ENCODE measurements around the gene RB1. TPM values are rescaled to one million over a fixed set of nuclear protein-coding genes. Genes with fewer than 3 reads are reported as not detected.

Gene RB1
- total RNA-seq, 2 donors from 2014 or later = 18.7 to 20.1 TPM

- H3K27ac ChIP-seq (ENCODE audit: low read depth, low read length) = no peak overlapping the region
- no peak overlapping the region for H3K4me3 ChIP-seq (ENCODE audit: low read length)
- H3K4me3 Mint-ChIP-seq = no peak overlapping the region
- no peaks in the 10 kb centered on the region for H3K36me3 ChIP-seq (ENCODE audit: control insufficient read depth, insufficient read depth, low read length)
- no peak overlapping the region for H3K27ac Mint-ChIP-seq
- no peaks in the 10 kb centered on the region for H3K27me3 ChIP-seq (ENCODE audit: control insufficient read depth, insufficient read depth, low read length, poor library complexity, severe bottlenecking)
- peaks cover 8% of the 10 kb centered on the region for H3K9me3 Mint-ChIP-seq
- no peaks in the 10 kb centered on the region for H3K27me3 Mint-ChIP-seq (ENCODE audit: insufficient read depth)
- no peaks in the 10 kb centered on the region for H3K4me1 Mint-ChIP-seq
- no peak for DNase-seq
- no peaks in the 10 kb centered on the region for H3K9me3 ChIP-seq (ENCODE audit: control insufficient read depth, low read length)
- WGBS, 2 experiments (ENCODE audit: insufficient coverage in 1 of 2, insufficient read length in 1 of 2) = 88% methylated on average over 2 of the region's 2 CpGs; no CpG with 5 or more reads in 1 of the 2 experiments
- no peak for TF ChIP-seq CTCF (conservative IDR thresholded peaks at IDR 0.05)
- H3K36me3 Mint-ChIP-seq (ENCODE audit: low read depth) = peaks cover 3% of the 10 kb centered on the region
- H3K4me1 ChIP-seq (ENCODE audit: control insufficient read depth, insufficient read depth, low read length) = no peaks in the 10 kb centered on the region
- H3K9ac ChIP-seq (ENCODE audit: extremely low read depth, low read length, poor library complexity, severe bottlenecking) = no peak overlapping the region
Observed at GRCh38 chr13:48401480-48401879, 97.9 kb downstream of the RB1 start.

- Mint-ChIP-seq H3K4me3 (no peak overlapping the region), H3K27me3 (ENCODE audit: insufficient read depth) (no peaks in the 10 kb centered on the region), H3K27ac (no peak overlapping the region), H3K9me3 (no peaks in the 10 kb centered on the region), H3K4me1 (no peaks in the 10 kb centered on the region), H3K36me3 (ENCODE audit: low read depth) (no peaks in the 10 kb centered on the region)
- no peaks in the 10 kb centered on the region for H3K36me3 ChIP-seq (ENCODE audit: control insufficient read depth, insufficient read depth, low read length)
- WGBS, 2 experiments (ENCODE audit: insufficient coverage in 1 of 2, insufficient read length in 1 of 2) = 94 to 100% methylated on average over 1 of the region's 2 CpGs
- DNase-seq = no peak
- H3K4me3 ChIP-seq (ENCODE audit: low read length) = no peak overlapping the region
- H3K27me3 ChIP-seq (ENCODE audit: control insufficient read depth, insufficient read depth, low read length, poor library complexity, severe bottlenecking) = no peaks in the 10 kb centered on the region
- no peak for TF ChIP-seq CTCF (conservative IDR thresholded peaks at IDR 0.05)
- no peak overlapping the region for H3K27ac ChIP-seq (ENCODE audit: low read depth, low read length)
- no peaks in the 10 kb centered on the region for H3K4me1 ChIP-seq (ENCODE audit: control insufficient read depth, insufficient read depth, low read length)
- no peak overlapping the region for H3K9ac ChIP-seq (ENCODE audit: extremely low read depth, low read length, poor library complexity, severe bottlenecking)
- no peaks in the 10 kb centered on the region for H3K9me3 ChIP-seq (ENCODE audit: control insufficient read depth, low read length)
Observed at GRCh38 chr13:48402325-48402932, 98.9 kb downstream of the RB1 start.

GRCh38 chr13:48403151-48403631 is 99.6 kb downstream of the RB1 start:
- WGBS, 2 experiments (ENCODE audit: insufficient coverage in 1 of 2, insufficient read length in 1 of 2) = 100% methylated on average over 1 of the region's 2 CpGs
- Mint-ChIP-seq H3K4me1 (no peaks in the 10 kb centered on the region), H3K9me3 (no peaks in the 10 kb centered on the region), H3K27ac (no peak overlapping the region), H3K27me3 (ENCODE audit: insufficient read depth) (no peaks in the 10 kb centered on the region), H3K36me3 (ENCODE audit: low read depth) (no peaks in the 10 kb centered on the region), H3K4me3 (no peak overlapping the region)
- Histone ChIP-seq H3K27ac (ENCODE audit: low read depth, low read length) (no peak overlapping the region), H3K9me3 (ENCODE audit: control insufficient read depth, low read length) (no peaks in the 10 kb centered on the region), H3K9ac (ENCODE audit: extremely low read depth, low read length, poor library complexity, severe bottlenecking) (no peak overlapping the region), H3K36me3 (ENCODE audit: control insufficient read depth, insufficient read depth, low read length) (no peaks in the 10 kb centered on the region), H3K4me3 (ENCODE audit: low read length) (no peak overlapping the region), H3K27me3 (ENCODE audit: control insufficient read depth, insufficient read depth, low read length, poor library complexity, severe bottlenecking) (no peaks in the 10 kb centered on the region), H3K4me1 (ENCODE audit: control insufficient read depth, insufficient read depth, low read length) (no peaks in the 10 kb centered on the region)
- DNase-seq = no peak
- no peak for TF ChIP-seq CTCF (conservative IDR thresholded peaks at IDR 0.05)
